Fibroblast of lung (primary cell): ENCODE results near the gene PHLDB1. TPM values are rescaled to one million over a fixed set of nuclear protein-coding genes. Genes with fewer than 3 reads are reported as not detected.

ENCODE experiments used
- DNase-seq, 2 donors: peaks; one replicate each; pipeline versions ENCODE4 v3.0.0 to v3.0.0-alpha.2; 2010; ENCODE audit warnings: low read depth in 2 of 2
- H2AFZ ChIP-seq: 2 replicates; pipeline ENCODE4 v1.5.1; 2012; ENCODE audit warnings: low read length, control low read depth, inconsistent platforms
- H3K27ac ChIP-seq: 2 replicates; pipeline ENCODE4 v1.5.1; 2011; ENCODE audit warnings: low read length, control low read depth; ENCODE audit not compliant: insufficient read depth
- H3K27me3 ChIP-seq: 2 replicates; pipeline ENCODE4 v1.5.1; 2011; ENCODE audit warnings: mild to moderate bottlenecking, low read length; ENCODE audit not compliant: control insufficient read depth, insufficient read depth
- H3K36me3 ChIP-seq: 2 replicates; pipeline ENCODE4 v1.5.1; 2011; ENCODE audit warnings: low read length; ENCODE audit not compliant: control insufficient read depth, insufficient read depth
- H3K4me1 ChIP-seq: 2 replicates; pipeline ENCODE4 v1.5.1; 2011; ENCODE audit warnings: low read length; ENCODE audit not compliant: control insufficient read depth, insufficient read depth; ENCODE audit errors: extremely low read depth
- H3K4me2 ChIP-seq: 2 replicates; pipeline ENCODE4 v1.5.1; 2011; ENCODE audit warnings: low read length, control low read depth; ENCODE audit not compliant: insufficient read depth; ENCODE audit errors: extremely low read depth
- H3K4me3 ChIP-seq, 4 experiments: fragments of 200-600 bp in 1 of 4; sonication (generic) in 1 of 4; replicated peaks in 1 of 4; 2 replicates each; pipeline ENCODE4 v1.5.1; 2011 to 2016; ENCODE audit warnings: low read length in 4 of 4, low read depth in 3 of 4, mild to moderate bottlenecking in 3 of 4, control low read depth in 2 of 4, inconsistent platforms in 1 of 4, mixed read lengths in 1 of 4; ENCODE audit not compliant: insufficient read depth in 1 of 4; ENCODE audit errors: control extremely low read depth in 1 of 4
- H3K79me2 ChIP-seq: 2 replicates; pipeline ENCODE4 v1.5.1; 2012; ENCODE audit warnings: mild to moderate bottlenecking, low read length, inconsistent platforms; ENCODE audit not compliant: control insufficient read depth, insufficient read depth
- H3K9ac ChIP-seq: 2 replicates; pipeline ENCODE4 v1.5.1; 2011; ENCODE audit warnings: mild to moderate bottlenecking, low read length, control low read depth; ENCODE audit not compliant: insufficient read depth
- H3K9me3 ChIP-seq: 2 replicates; pipeline ENCODE4 v1.5.1; 2012; ENCODE audit warnings: low read depth, low read length; ENCODE audit not compliant: control insufficient read depth, insufficient read depth
- H4K20me1 ChIP-seq: 2 replicates; pipeline ENCODE4 v1.5.1; 2011; ENCODE audit warnings: low read length; ENCODE audit not compliant: control insufficient read depth, insufficient read depth; ENCODE audit errors: extremely low read depth
- CTCF ChIP-seq, 2 donors: IDR thresholded peaks in 1 of 2; conservative IDR thresholded peaks in 1 of 2; 1 replicate in 1 of 2; 2 replicates in 1 of 2; pipeline ENCODE4 v1.5.1; 2011 to 2012; ENCODE audit warnings: low read length in 2 of 2, control low read depth in 1 of 2, inconsistent platforms in 1 of 2, low read depth in 1 of 2, mild to moderate bottlenecking in 1 of 2
- EZH2 ChIP-seq: IDR thresholded peaks from 2 replicates; pipeline ENCODE4 v1.5.1; 2012; ENCODE audit warnings: low read length, control low read depth, mild to moderate bottlenecking; ENCODE audit errors: missing control alignments
- polyA plus RNA-seq, 2 donors: library from polyadenylated mRNA; depleted of rRNA in 1 of 2; stranded (reverse) in 1 of 2; unstranded in 1 of 2; fragments of >200 nt; gene quantifications; 2 replicates each; pipeline ENCODE4 v1.2.1, GENCODE V29; 2011 to 2012; ENCODE audit warnings: missing spikeins in 1 of 2
- total RNA-seq: library from RNA; depleted of rRNA; stranded (reverse); fragments of >200 nt; gene quantifications from 2 replicates; pipeline ENCODE4 v1.2.1, GENCODE V29; 2014

Gene PHLDB1
- total and polyA plus RNA-seq, 2 donors (not counting 1 experiment from before 2014, with no cell fraction given) = 51.4 to 59.0 TPM

DNA sequence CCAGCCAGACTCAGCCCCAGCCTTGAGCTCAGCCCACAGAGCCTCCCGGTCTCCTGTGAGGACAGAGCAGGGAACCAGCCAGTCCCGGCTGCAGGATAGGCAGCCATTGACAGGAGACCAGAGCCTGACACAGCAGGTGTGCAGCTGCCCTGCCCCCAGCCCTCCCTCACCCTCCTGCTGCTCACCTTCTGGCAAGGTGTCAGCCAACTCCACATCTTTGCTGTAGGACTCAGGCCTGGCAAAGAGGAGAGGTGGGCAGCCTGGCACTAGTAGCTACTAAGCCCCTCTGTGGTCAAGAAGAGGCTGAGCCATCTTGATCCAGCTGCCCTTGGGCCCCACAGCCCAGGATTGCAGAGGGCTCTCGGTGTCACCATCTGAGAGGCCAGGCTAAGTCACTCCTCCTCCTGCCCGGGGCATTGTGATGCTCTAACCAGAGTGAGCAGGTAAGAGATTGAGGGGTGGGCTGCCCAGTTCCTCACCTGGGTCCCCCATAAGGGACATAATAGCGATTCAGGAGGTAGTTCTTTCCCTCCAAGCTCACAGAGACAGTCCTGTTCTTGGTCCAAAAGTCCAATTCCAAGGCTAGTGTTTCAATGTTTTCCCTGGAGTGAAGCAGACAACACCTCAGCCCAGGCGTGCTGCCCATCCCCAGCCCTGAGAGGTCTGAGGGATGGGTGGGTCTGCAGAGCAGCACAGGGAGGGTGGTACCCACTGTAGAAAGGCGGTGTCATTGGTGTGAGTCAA lies 53.4 kb downstream of the PHLDB1 start:
- Histone ChIP-seq H3K4me1 (no peaks in the 10 kb centered on the region), H3K4me2 (no peak overlapping the region), H4K20me1 (no peaks in the 10 kb centered on the region), H3K27ac (no peak overlapping the region), H3K9me3 (no peaks in the 10 kb centered on the region), H3K36me3 (peaks cover 18% of the 10 kb centered on the region), H3K9ac (no peak overlapping the region), H3K27me3 (no peaks in the 10 kb centered on the region), H3K4me3 (no peak overlapping the region), H3K79me2 (no peaks in the 10 kb centered on the region), H2AFZ (no peak overlapping the region)
- no peak for TF ChIP-seq CTCF (conservative IDR thresholded peaks at IDR 0.05 in 1 of 2, IDR thresholded peaks at IDR 0.05 in 1 of 2; ENCODE audit: low read depth in 1 of 2, low read length in 2 of 2)
- no peak for DNase-seq

- TF ChIP-seq CTCF (conservative IDR thresholded peaks at IDR 0.05 in 1 of 2, IDR thresholded peaks at IDR 0.05 in 1 of 2; ENCODE audit: low read depth in 1 of 2, low read length in 2 of 2) (no peak), EZH2 (no peak)
- no peak overlapping the region for H3K27ac ChIP-seq
- H2AFZ ChIP-seq = no peak overlapping the region
- no peaks in the 10 kb centered on the region for H3K79me2 ChIP-seq
- no peaks in the 10 kb centered on the region for H3K4me1 ChIP-seq
- no peak overlapping the region for H3K4me3 ChIP-seq
- no peaks in the 10 kb centered on the region for H3K27me3 ChIP-seq
- no peak overlapping the region for H3K4me2 ChIP-seq
- no peaks in the 10 kb centered on the region for H3K9me3 ChIP-seq
- no peak overlapping the region for H3K9ac ChIP-seq
- peaks cover 13% of the 10 kb centered on the region for H3K36me3 ChIP-seq
- no peaks in the 10 kb centered on the region for H4K20me1 ChIP-seq
- no peak for DNase-seq
Measured at GRCh38 chr11:118661425-118662301, 54.2 kb downstream of the PHLDB1 start.
